Activated CD4-positive, alpha-beta T cell treated with anti-CD3 and anti-CD28 coated beads, Interleukin-2, amount 10 ng/mL, durations not matched to agents 7 days and 5 days (primary cell): ENCODE data around the gene GJD2. TPM values are rescaled to one million over a fixed set of nuclear protein-coding genes. Genes with fewer than 3 reads are reported as not detected.

ENCODE experiments used
- CTCF ChIA-PET: fragments of 350-600 bp; sonication (Branson Sonifier 250); formaldehyde crosslinking; loops from one replicate; lab custom pipeline; 2021; ENCODE audit warnings: antibody characterized with exemption; lab: Charles Lee
- POLR2A ChIA-PET: fragments of 350-600 bp; sonication (Branson Sonifier 250); formaldehyde crosslinking; loops from one replicate; lab custom pipeline; 2021; ENCODE audit warnings: antibody characterized with exemption; lab: Charles Lee
- DNase-seq: peaks from one replicate; pipeline ENCODE4 v3.0.0-alpha.2; 2020
- H3K27ac Mint-ChIP-seq: one replicate; pipeline ENCODE4 v1.8.0; 2021; ENCODE audit warnings: mild to moderate bottlenecking, moderate library complexity, mixed read lengths
- H3K27me3 Mint-ChIP-seq: one replicate; pipeline ENCODE4 v1.8.0; 2021; ENCODE audit warnings: mixed read lengths
- H3K36me3 Mint-ChIP-seq: one replicate; pipeline ENCODE4 v1.8.0; 2021; ENCODE audit warnings: low read depth, mixed read lengths
- H3K4me1 Mint-ChIP-seq: one replicate; pipeline ENCODE4 v1.8.0; 2021; ENCODE audit warnings: mixed read lengths
- H3K4me3 Mint-ChIP-seq: one replicate; pipeline ENCODE4 v1.8.0; 2021; ENCODE audit warnings: mild to moderate bottlenecking, moderate library complexity, mixed read lengths
- H3K9me3 Mint-ChIP-seq: one replicate; pipeline ENCODE4 v1.8.0; 2021; ENCODE audit warnings: mixed read lengths
- total RNA-seq, 2 experiments: library from RNA; stranded (reverse); gene quantifications; one replicate each; pipeline ENCODE4 v1.2.3, GENCODE V29; 2021

The GJD2 gene
- not detected for total RNA-seq

DNA sequence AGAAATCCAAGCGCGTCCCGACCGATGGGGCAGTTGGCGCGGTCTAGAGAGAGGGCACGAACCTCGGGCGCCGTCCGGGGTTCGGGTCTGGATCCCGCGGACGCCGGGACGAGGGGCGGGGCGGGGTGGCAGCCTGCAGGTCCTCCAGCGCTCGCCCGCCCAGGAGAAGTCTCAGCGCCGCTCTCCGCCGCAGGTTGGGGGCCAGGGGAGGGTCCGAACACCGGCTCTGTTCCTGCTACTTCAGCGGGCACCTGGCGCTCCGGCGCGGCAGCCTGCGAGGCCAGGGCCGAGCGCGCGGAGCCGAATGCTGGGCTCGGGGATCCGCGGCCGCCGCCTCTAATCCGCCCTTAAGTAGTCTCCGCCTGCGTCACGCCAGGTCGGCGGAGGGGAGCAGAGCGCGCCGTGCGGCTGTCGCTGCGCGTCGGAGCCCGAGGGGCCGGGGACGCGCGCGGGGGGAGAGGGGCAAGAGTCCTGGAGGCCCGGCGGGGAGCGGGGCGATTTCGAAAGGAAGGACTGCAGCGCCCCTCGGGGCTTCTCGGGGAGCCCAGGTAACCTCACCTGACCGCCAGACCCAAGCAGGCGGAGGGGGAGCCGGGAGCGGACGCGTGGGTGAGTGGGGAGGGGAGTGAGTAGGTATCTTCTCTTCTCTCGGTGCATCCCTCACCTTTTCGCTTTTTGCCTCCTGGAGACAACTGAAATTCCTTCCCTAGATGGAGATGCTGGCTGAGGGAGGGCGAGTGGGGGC is at the start of gene GJD2:
Gene GJD2, minus strand, starts transcription at position 325 of the 745 bp plus-strand sequence. CDS start 510 bp downstream, outside the sequence.
- H3K9me3 Mint-ChIP-seq: no peaks in the 10 kb centered on the region
- H3K36me3 Mint-ChIP-seq: no peaks in the 10 kb centered on the region
- H3K27ac Mint-ChIP-seq: no peak within 1 kb of the TSS
- DNase-seq: no peak
- CTCF ChIA-PET: no interaction called here
- no peak within 1 kb of the TSS for H3K4me3 Mint-ChIP-seq
- POLR2A ChIA-PET: no interaction called here
- peaks cover 69% of the 10 kb centered on the region for H3K27me3 Mint-ChIP-seq
- peaks cover 7% of the 10 kb centered on the region for H3K4me1 Mint-ChIP-seq

DNA sequence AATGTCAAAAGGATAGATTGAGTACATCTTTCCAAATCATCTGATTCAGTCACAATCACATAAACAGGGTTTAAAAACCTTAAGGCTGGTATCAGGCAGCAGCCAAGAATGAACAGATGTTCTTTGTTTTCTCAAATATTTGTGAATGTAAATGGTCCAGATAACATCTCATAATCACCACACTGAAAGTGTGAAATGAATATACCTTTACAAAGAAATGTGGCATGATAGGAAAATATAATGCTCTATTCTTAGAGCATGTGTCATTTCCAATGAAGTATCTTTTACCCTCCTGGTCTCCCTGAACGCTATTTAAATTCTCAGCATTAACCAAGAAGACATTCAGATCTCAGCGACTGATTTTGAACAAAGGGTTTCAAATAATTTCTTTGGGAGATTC is 49.3 kb upstream of the GJD2 start:
- Mint-ChIP-seq H3K36me3 (no peaks in the 10 kb centered on the region), H3K4me3 (no peak overlapping the region), H3K9me3 (no peaks in the 10 kb centered on the region), H3K27ac (no peak overlapping the region), H3K4me1 (no peaks in the 10 kb centered on the region), H3K27me3 (peaks cover 20% of the 10 kb centered on the region)
- no peak for DNase-seq
- ChIA-PET CTCF (no interaction called here), POLR2A (no interaction called here)

DNA sequence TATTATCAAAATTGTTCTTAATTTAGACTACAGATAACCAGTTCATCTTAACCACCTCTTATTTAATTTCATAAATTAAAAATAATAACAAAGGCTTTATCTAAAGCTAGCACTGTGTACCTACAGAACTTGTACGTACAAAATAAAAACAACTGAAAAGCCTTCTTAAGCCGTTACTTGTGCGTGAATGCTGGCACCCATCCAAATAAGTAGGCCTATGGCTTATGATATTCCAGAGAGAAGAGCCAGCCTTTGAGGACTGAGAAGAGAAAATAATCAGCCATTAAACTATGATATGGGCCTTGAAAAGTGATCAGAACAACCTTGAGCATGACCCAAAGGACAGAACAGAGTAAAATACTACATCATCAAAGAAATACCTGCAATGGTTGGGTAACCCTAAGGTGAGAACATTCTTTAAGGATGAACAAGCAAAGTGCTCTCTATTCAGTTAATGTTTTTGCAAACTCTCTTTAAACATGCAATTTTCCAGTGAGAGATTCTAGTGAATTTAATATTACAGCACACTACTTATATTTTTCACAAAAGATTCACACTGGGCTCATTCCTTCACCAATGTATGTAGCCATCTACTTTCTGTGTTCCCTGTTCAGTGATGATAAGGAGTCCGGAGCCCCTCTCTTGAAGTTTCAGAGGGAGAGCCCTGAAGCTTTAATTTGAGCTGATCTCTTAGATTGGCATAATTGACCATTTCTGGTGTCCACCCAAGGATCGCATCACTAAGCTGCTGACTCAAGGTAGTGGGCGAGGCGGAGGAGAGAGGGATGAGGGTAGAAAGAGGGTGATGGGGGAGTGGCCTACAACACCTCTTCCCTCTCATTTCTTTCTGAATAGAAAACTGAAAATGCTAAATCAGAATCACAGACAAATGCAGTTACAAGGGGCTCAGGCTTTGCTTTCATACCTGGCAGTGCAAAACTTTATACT is 48.3 kb upstream of the GJD2 start:
- Mint-ChIP-seq H3K9me3 (no peaks in the 10 kb centered on the region), H3K4me1 (no peaks in the 10 kb centered on the region), H3K4me3 (no peak overlapping the region), H3K27me3 (peaks cover 20% of the 10 kb centered on the region), H3K36me3 (no peaks in the 10 kb centered on the region), H3K27ac (no peak overlapping the region)
- POLR2A ChIA-PET: no interaction called here
- CTCF ChIA-PET: interaction anchor here (0.5 to 1.2 kb wide), 2 partner anchors 116 to 720 kb away, joined by 3 read pairs; no protein-coding TSS in a partner anchor
- DNase-seq: no peak

DNA sequence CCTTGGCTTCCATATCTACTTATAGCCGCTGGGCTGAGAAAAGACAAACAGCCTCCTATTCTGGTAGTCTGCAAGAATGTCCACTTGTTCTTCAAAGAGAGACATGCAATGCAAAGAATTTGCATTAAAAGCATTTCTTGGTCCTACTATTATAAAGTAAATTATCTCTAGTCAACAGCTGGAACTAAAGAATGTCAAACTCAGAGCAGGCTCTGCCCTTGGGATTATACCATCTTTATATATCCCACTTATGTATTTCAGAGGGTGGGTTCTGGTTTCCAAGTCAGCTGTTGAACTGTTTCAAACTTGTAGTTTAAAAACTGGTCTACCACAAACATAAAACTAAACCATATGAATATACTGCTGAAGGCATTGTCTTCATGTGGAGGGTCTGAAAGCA is 47.6 kb upstream of the GJD2 start:
- Mint-ChIP-seq H3K4me1 (no peaks in the 10 kb centered on the region), H3K27ac (no peak overlapping the region), H3K4me3 (no peak overlapping the region), H3K27me3 (peaks cover 24% of the 10 kb centered on the region), H3K9me3 (no peaks in the 10 kb centered on the region), H3K36me3 (no peaks in the 10 kb centered on the region)
- CTCF ChIA-PET: interaction anchor here (0.5 to 1.2 kb wide), 2 partner anchors 116 to 721 kb away, joined by 3 read pairs; no protein-coding TSS in a partner anchor
- POLR2A ChIA-PET: interaction anchor here (0.6 kb wide), 1 partner anchor 10 kb away, joined by 4 read pairs; no protein-coding TSS in a partner anchor
- DNase-seq: no peak

DNA sequence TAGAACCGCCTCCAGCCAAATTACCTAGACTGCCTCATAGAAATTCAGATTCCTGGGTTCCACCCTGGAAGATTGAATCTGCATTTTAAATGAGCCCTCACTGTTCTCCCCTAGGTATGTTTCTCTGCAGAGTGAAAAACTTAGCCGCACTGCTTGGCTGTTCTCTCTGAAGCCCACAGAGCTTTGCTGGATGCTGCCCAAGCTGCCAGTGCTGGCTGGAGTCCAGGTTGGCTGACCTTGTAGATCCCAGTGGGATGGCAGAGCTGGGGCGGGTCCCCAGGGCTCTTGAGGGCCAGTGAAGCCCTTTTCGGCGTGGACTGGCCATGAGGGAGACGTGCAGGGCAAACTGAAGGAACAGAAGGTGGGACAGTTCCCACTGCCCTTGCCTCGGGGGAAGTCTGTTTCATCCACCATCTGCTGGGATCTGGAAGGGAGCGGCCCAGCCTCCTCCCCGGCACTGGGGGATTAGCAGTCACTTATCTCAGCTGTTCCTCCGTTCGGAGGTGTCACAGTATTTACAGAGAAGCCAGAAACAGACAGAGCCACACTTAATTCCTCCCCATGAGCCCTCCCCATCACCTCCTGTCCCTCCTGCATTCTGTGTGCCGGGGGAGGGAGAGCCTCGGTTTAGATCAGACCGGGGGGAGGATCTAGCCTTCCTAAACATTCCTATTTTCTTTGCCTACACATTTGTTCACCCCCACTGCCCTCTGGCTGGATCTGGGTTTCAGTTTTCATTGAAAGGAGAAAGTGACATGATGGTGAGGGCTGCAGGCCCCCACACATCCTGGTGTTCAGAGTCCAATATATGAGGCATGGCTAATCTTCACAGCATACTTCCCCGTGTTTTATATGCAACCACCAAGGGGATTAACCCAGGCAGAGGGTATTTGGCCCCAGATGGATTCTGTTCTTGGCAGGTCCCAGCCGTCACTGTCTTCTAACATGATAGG is 44.6 kb upstream of the GJD2 start:
- ChIA-PET CTCF (no interaction called here), POLR2A (no interaction called here)
- H3K36me3 Mint-ChIP-seq: no peaks in the 10 kb centered on the region
- peaks cover 42% of the 10 kb centered on the region for H3K27me3 Mint-ChIP-seq
- H3K4me1 Mint-ChIP-seq: no peaks in the 10 kb centered on the region
- DNase-seq: no peak
- H3K27ac Mint-ChIP-seq: no peak overlapping the region
- no peak overlapping the region for H3K4me3 Mint-ChIP-seq
- no peaks in the 10 kb centered on the region for H3K9me3 Mint-ChIP-seq

DNA sequence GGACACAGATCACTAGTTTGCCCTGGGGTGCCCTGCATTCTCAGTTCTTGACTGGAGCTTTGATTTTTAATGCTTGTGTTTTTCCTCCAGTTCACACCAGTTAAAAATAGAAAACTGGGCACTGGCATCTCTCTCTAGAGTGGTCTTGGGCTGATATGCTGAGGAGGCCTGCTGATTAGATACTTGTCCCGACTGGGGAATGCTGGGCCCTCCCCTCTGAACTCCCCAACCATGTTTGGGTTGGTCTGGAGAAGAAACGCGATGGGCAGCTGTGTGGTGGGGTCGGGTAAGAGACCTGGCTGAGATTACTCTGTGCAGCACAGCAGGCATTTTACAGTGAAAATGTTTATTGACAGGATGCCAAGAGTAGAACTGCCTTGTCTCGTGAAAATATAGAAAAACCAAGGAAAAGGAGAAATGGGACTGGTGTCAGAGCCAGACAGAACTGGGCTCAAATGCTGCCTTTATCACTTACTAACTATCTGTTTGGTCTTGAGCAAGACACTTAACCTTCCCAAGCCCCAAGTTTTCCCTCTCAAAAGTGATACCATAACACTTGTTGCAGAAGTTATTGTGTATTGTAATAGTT is 42.1 kb upstream of the GJD2 start:
- Mint-ChIP-seq H3K27ac (no peak overlapping the region), H3K4me3 (no peak overlapping the region), H3K4me1 (no peaks in the 10 kb centered on the region), H3K9me3 (no peaks in the 10 kb centered on the region), H3K36me3 (no peaks in the 10 kb centered on the region), H3K27me3 (peaks cover 53% of the 10 kb centered on the region)
- no peak for DNase-seq
- CTCF ChIA-PET: no interaction called here
- POLR2A ChIA-PET: no interaction called here

DNA sequence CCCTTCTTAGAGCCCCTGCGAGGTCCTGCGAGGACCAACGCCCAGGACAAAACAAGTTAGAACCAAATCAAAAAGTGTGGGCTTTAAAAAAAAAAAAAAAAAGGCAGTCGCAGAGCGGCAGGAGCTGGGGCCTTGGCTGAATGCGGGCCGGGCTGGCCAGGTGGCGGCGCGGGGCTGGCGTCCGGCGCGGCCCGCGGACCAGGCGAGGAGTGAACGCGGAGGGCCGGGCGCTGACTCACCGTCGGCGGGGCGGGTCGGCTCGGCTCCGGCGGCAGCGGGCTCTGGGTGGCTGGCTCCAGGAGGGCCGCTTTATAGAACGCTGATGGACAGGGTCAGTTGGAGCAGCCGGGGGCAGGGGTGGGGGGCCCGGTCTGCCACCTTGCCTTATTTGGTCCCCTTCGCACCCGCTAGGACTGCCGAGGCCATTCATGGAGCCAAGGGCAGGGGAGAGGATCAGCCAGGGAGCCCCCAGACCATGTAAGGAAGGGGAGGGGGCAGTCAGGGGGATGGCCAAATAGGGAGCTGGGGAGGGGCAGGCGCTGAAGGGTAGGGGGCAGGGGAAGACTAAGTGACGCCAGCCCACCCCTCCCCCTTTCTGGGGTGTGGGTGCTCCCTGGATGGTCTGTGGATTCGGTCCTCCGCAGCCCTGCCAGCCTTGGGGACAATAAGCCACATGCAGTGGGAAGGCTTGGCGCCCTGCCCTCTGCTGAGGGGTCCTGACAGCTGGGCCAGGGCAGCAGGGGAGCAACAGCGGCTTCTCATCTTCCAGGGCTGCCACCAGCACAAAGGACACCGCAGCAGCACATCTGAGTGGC is 40.7 kb upstream of the GJD2 start, which contains the start of gene ACTC1:
Gene ACTC1, minus strand, starts transcription at position 283 of the 815 bp plus-strand sequence. CDS start 741 bp downstream, outside the sequence.
- H3K4me3 Mint-ChIP-seq: no peak within 1 kb of the TSS
- H3K27ac Mint-ChIP-seq: no peak within 1 kb of the TSS
- ChIA-PET POLR2A (no interaction called here), CTCF (no interaction called here)
- H3K27me3 Mint-ChIP-seq: peaks cover 64% of the 10 kb centered on the region
- no peaks in the 10 kb centered on the region for H3K4me1 Mint-ChIP-seq
- H3K36me3 Mint-ChIP-seq: no peaks in the 10 kb centered on the region
- H3K9me3 Mint-ChIP-seq: no peaks in the 10 kb centered on the region
- no peak for DNase-seq

DNA sequence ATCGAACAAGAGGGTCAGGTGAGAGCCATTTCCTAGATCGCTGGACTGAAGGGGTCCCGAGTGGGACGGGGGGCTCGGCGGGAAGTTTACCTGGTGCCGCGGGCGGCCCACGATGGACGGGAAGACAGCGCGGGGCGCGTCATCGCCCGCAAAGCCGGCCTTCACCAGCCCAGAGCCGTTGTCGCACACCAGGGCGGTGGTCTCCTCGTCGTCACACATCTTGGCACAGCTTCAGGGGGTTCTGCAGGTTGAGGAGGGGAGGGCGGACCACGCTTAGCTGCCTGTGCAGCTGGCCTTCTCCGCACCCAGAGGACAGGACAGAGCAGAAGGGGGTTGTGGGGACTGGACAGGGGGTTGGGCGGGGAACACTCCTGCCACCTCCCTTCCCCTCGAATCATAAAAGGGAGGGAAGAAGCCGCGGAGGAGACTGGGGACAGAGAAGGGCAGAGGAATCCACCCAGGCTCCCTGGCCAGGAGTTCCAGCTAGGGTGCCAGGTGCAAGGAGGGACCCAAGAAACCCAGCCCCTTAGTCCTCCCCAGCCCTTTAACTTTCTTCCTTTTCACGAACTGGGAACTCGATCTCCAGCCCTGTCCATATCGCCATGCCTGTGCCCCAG is 39.9 kb upstream of the GJD2 start:
- Mint-ChIP-seq H3K4me3 (no peak overlapping the region), H3K36me3 (no peaks in the 10 kb centered on the region), H3K4me1 (no peaks in the 10 kb centered on the region), H3K27ac (no peak overlapping the region), H3K27me3 (peaks cover 66% of the 10 kb centered on the region), H3K9me3 (no peaks in the 10 kb centered on the region)
- ChIA-PET POLR2A (no interaction called here), CTCF (no interaction called here)
- DNase-seq: no peak

DNA sequence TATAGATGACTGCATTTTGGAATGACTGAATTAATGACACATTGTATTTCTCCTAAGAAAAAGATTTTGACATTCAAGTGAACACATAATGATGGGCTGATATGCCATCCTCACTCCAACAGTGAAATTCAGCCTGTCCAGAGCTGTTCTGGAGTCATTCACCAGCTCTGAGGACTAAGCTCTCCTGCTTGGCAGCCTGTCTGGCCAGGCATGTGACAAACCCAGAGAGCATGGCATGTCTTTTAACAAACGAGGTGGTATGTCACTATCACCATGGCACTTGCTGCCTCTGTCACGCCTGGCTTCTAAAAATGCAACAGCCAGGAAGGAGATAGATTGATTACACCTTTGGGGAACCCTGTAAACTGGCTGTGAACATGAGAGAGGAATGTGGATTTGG is 39.1 kb upstream of the GJD2 start:
- no peak for DNase-seq
- ChIA-PET CTCF (no interaction called here), POLR2A (no interaction called here)
- Mint-ChIP-seq H3K27ac (no peak overlapping the region), H3K9me3 (no peaks in the 10 kb centered on the region), H3K27me3 (peaks cover 70% of the 10 kb centered on the region), H3K4me3 (no peak overlapping the region), H3K36me3 (no peaks in the 10 kb centered on the region), H3K4me1 (no peaks in the 10 kb centered on the region)

DNA sequence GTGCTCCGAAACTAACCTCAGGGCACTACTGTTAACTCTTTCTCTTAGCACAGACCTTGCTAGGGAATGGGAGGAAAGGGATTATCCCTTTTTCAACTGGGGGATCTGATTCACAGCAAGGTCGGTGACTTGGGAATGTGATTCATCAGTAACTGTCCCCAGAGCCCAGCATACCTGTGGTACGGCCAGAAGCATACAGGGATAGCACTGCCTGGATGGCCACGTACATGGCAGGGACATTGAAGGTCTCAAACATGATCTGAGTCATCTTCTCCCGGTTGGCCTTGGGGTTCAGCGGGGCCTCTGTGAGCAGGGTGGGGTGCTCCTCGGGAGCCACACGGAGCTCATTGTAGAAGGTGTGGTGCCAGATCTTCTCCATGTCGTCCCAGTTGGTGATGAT is 38.3 kb upstream of the GJD2 start:
- no peaks in the 10 kb centered on the region for H3K9me3 Mint-ChIP-seq
- no peaks in the 10 kb centered on the region for H3K36me3 Mint-ChIP-seq
- DNase-seq: no peak
- no peaks in the 10 kb centered on the region for H3K4me1 Mint-ChIP-seq
- CTCF ChIA-PET: no interaction called here
- POLR2A ChIA-PET: interaction anchor here (0.6 kb wide), 1 partner anchor 9 kb away, joined by 4 read pairs; no protein-coding TSS in a partner anchor
- H3K4me3 Mint-ChIP-seq: no peak overlapping the region
- peaks cover 70% of the 10 kb centered on the region for H3K27me3 Mint-ChIP-seq
- H3K27ac Mint-ChIP-seq: no peak overlapping the region

DNA sequence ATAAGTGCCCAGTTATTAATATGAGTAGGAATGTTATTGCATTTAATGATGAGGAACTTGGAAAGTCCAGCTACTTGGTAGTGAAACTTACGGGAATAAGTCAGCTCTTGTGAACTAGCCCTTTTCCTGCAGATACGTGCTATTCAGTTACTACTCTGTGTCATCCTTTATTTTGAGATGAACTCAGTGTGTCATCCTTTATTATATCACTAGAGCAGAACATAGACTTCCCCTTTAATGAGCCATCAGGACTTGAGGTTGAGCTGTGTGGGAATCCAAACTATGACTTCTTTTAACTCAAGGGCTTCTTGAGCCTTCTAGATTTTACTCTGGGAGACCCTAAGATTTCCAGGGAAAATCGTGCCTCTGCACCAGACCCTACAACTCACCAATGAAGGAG is 36.9 kb upstream of the GJD2 start:
- DNase-seq: no peak
- CTCF ChIA-PET: no interaction called here
- H3K36me3 Mint-ChIP-seq: no peaks in the 10 kb centered on the region
- peaks cover 64% of the 10 kb centered on the region for H3K27me3 Mint-ChIP-seq
- H3K27ac Mint-ChIP-seq: no peak overlapping the region
- no peaks in the 10 kb centered on the region for H3K9me3 Mint-ChIP-seq
- H3K4me3 Mint-ChIP-seq: no peak overlapping the region
- POLR2A ChIA-PET: no interaction called here
- no peaks in the 10 kb centered on the region for H3K4me1 Mint-ChIP-seq
